GM21529 (cell line): ENCODE data around the gene SPON2.

Source experiments
- ATAC-seq: cut with Tn5 transposase; IDR thresholded peaks from one replicate; pipeline ENCODE4 v1.9.1; 2021; ENCODE audit not compliant: unreplicated experiment

Gene SPON2

GRCh38 chr4:1172971-1173757 lies 781 bp upstream of the SPON2 start:
- no peak for ATAC-seq

GRCh38 chr4:1171311-1172227 lies 814 bp downstream of the SPON2 start:
- ATAC-seq = no peak

- no peak for ATAC-seq
Measured at GRCh38 chr4:1170976-1171310, 1.4 kb downstream of the SPON2 start.

GRCh38 chr4:1170156-1170975 lies 2.0 kb downstream of the SPON2 start:
- ATAC-seq = no peak

- ATAC-seq = no peak
Measured at GRCh38 chr4:1169691-1170096, 2.7 kb downstream of the SPON2 start.

- no peak for ATAC-seq
Measured at GRCh38 chr4:1169171-1169671, 3.2 kb downstream of the SPON2 start.

- no peak for ATAC-seq
Measured at GRCh38 chr4:1168191-1169101, 3.9 kb downstream of the SPON2 start.

- ATAC-seq = peak; percentile 84
Measured at GRCh38 chr4:1167244-1167949, 5.0 kb downstream of the SPON2 start.

GRCh38 chr4:1166509-1167243 lies 5.7 kb downstream of the SPON2 start:
- no peak for ATAC-seq

GRCh38 chr4:1164956-1165545 lies 7.3 kb downstream of the SPON2 start:
- ATAC-seq = no peak

GRCh38 chr4:1164444-1164843 lies 7.9 kb downstream of the SPON2 start:
- no peak for ATAC-seq

GRCh38 chr4:1164040-1164439 lies 8.3 kb downstream of the SPON2 start:
- no peak for ATAC-seq

GRCh38 chr4:1160351-1160750 lies 12.0 kb downstream of the SPON2 start:
- ATAC-seq = no peak

GRCh38 chr4:1156069-1156468 lies 16.3 kb downstream of the SPON2 start:
- no peak for ATAC-seq

GRCh38 chr4:1155314-1155713 lies 17.1 kb downstream of the SPON2 start:
- no peak for ATAC-seq

- ATAC-seq = no peak
Measured at GRCh38 chr4:1154523-1155182, 17.7 kb downstream of the SPON2 start.

GRCh38 chr4:1154126-1154522 lies 18.3 kb downstream of the SPON2 start:
- ATAC-seq = no peak

GRCh38 chr4:1153567-1154090 lies 18.8 kb downstream of the SPON2 start:
- ATAC-seq = no peak
